SK-N-SH treated with all-trans-retinoic acid at 6 μM for 48 hours (cell line): ENCODE results near the gene JCAD.

ENCODE experiments used
- ATAC-seq: fragments of 200-7000 bp; cut with Tn5 transposase; 3 replicates; pipeline ENCODE4 v1.9.1; 2020; ENCODE audit warnings: mild to moderate bottlenecking, moderate library complexity
- ARNTL ChIP-seq: fragments of 450-650 bp; formaldehyde crosslinking; IDR thresholded peaks from 2 replicates; pipeline ENCODE4 v1.5.0; 2020; ENCODE audit warnings: low read depth, mild to moderate bottlenecking, moderate library complexity, borderline replicate concordance
- CSDC2 ChIP-seq: fragments of 250-450 bp; sonication (Bioruptor Pico); IDR thresholded peaks from 2 replicates; pipeline ENCODE4 v1.5.0; 2020; ENCODE audit warnings: mild to moderate bottlenecking, moderate library complexity
- ESRRG ChIP-seq: fragments of 250-450 bp; sonication (Bioruptor Pico); IDR thresholded peaks from 2 replicates; pipeline ENCODE4 v1.6.1; 2021; ENCODE audit warnings: mild to moderate bottlenecking
- GLIS3 ChIP-seq: fragments of 250-450 bp; sonication (Bioruptor Pico); IDR thresholded peaks from 2 replicates; pipeline ENCODE4 v1.5.0; 2020; ENCODE audit warnings: mild to moderate bottlenecking, moderate library complexity
- ISL1 ChIP-seq: fragments of 250-450 bp; sonication (Bioruptor Pico); IDR thresholded peaks from 2 replicates; pipeline ENCODE4 v2.1.2; 2022; ENCODE audit warnings: mild to moderate bottlenecking, moderate library complexity
- OSR1 ChIP-seq: fragments of 250-450 bp; sonication (Bioruptor Pico); IDR thresholded peaks from 2 replicates; pipeline ENCODE4 v1.8.0; 2022; ENCODE audit warnings: moderate library complexity, mild to moderate bottlenecking, inconsistent platforms
- PATZ1 ChIP-seq: fragments of 250-450 bp; sonication (Bioruptor Pico); IDR thresholded peaks from 2 replicates; pipeline ENCODE4 v1.8.0; 2020; ENCODE audit warnings: mild to moderate bottlenecking, moderate library complexity, borderline replicate concordance
- PPARA ChIP-seq: fragments of 250-450 bp; sonication (Bioruptor Pico); IDR thresholded peaks from 2 replicates; pipeline ENCODE4 v1.5.0; 2020; ENCODE audit warnings: mild to moderate bottlenecking, borderline replicate concordance
- RARB ChIP-seq: fragments of 250-450 bp; sonication (Bioruptor Pico); IDR thresholded peaks from 2 replicates; pipeline ENCODE4 v1.8.0; 2021; ENCODE audit warnings: mild to moderate bottlenecking, moderate library complexity
- TOX ChIP-seq: fragments of 250-450 bp; sonication (Bioruptor Pico); IDR thresholded peaks from 2 replicates; pipeline ENCODE4 v1.8.0; 2021; ENCODE audit warnings: mild to moderate bottlenecking, moderate library complexity, borderline replicate concordance
- TSHZ2 ChIP-seq: fragments of 250-450 bp; sonication (Bioruptor Pico); IDR thresholded peaks from 2 replicates; pipeline ENCODE4 v1.5.0; 2020; ENCODE audit warnings: mild to moderate bottlenecking, moderate library complexity
- ZFP3 ChIP-seq: fragments of 250-450 bp; sonication (Bioruptor Pico); IDR thresholded peaks from 2 replicates; pipeline ENCODE4 v1.5.0; 2020; ENCODE audit warnings: mild to moderate bottlenecking, moderate library complexity
- ZFP30 ChIP-seq: fragments of 450-650 bp; formaldehyde crosslinking; IDR thresholded peaks from 2 replicates; pipeline ENCODE4 v1.5.0; 2022; ENCODE audit warnings: mild to moderate bottlenecking, moderate library complexity
- ZNF565 ChIP-seq: fragments of 450-650 bp; formaldehyde crosslinking; conservative IDR thresholded peaks from 2 replicates; pipeline ENCODE4 v1.5.0; 2020; ENCODE audit warnings: low read depth, mild to moderate bottlenecking, moderate library complexity
- ZNF70 ChIP-seq: fragments of 450-650 bp; formaldehyde crosslinking; IDR thresholded peaks from 2 replicates; pipeline ENCODE4 v1.5.0; 2020; ENCODE audit warnings: mild to moderate bottlenecking, moderate library complexity
- ZNF8 ChIP-seq: fragments of 450-650 bp; formaldehyde crosslinking; IDR thresholded peaks from 2 replicates; pipeline ENCODE4 v1.5.0; 2020; ENCODE audit warnings: mild to moderate bottlenecking, moderate library complexity
- TF ChIP-seq, protein P1 (sequence below): fragments of 250-450 bp; sonication (Bioruptor Pico); IDR thresholded peaks from 2 replicates; pipeline ENCODE4 v1.5.1; 2020; ENCODE audit warnings: low read depth, mild to moderate bottlenecking, moderate library complexity
- TF ChIP-seq, protein P2 (sequence below): fragments of 250-450 bp; sonication (Bioruptor Pico); IDR thresholded peaks from 2 replicates; pipeline ENCODE4 v1.8.0; 2021; ENCODE audit warnings: low read depth, mild to moderate bottlenecking, moderate library complexity, borderline replicate concordance
- TF ChIP-seq, protein P3 (sequence below): fragments of 250-450 bp; sonication (Bioruptor Pico); IDR thresholded peaks from 2 replicates; pipeline ENCODE4 v1.5.1; 2021; ENCODE audit warnings: mild to moderate bottlenecking, moderate library complexity

The JCAD gene

DNA sequence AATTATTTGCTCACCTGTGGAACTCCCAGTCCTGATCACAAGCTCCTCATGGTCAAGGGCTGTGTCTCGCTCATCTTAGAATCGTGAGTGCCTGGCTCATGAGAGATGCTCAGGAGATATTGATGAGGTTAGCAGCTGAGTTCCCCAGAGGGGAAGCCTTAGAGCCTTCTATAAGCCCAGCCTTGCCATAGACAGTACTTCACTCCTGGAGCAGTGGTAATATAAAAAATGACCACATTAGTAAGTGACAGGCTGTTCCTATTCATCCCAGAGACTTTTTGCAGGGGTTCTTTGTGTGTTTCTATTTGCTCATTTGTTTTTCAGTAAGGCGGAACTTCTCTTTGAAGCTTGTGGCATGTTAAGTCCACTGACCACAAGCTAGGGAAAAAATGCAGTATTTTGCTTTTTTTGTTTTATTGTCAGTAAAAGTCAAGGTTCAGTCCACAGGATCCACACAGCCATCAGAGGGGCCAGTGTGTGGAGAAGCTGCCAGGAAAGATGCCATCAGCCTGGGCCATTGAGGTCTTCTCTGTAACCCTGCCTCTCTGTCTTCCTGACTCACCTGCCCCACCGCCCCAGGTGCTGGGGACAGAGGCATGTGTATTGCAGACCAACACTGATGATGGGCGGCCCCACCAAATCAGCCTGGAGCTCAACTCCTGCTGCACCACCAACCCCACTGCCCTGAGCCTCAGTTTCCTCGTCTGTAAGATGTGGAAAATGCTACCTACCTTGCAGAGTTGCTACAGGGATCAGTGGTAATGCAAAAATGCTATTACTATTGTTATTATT is 36.4 kb upstream of the JCAD start:
- no peak for TF ChIP-seq ESRRG (CRISPR knock-in tag)
- TF ChIP-seq ZFP30 (CRISPR knock-in tag) = no peak
- TF ChIP-seq ZFP3 (CRISPR knock-in tag) = no peak
- no peak for TF ChIP-seq PPARA (CRISPR knock-in tag)
- TF ChIP-seq, protein P1, sequence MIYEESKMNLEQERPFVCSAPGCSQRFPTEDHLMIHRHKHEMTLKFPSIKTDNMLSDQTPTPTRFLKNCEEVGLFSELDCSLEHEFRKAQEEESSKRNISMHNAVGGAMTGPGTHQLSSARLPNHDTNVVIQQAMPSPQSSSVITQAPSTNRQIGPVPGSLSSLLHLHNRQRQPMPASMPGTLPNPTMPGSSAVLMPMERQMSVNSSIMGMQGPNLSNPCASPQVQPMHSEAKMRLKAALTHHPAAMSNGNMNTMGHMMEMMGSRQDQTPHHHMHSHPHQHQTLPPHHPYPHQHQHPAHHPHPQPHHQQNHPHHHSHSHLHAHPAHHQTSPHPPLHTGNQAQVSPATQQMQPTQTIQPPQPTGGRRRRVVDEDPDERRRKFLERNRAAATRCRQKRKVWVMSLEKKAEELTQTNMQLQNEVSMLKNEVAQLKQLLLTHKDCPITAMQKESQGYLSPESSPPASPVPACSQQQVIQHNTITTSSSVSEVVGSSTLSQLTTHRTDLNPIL = no peak
- TF ChIP-seq CSDC2 (CRISPR knock-in tag) = no peak
- TF ChIP-seq ZNF8 (CRISPR knock-in tag) = no peak
- TF ChIP-seq ZNF70 (CRISPR knock-in tag) = no peak
- TF ChIP-seq TSHZ2 = no peak
- TF ChIP-seq, protein P2, sequence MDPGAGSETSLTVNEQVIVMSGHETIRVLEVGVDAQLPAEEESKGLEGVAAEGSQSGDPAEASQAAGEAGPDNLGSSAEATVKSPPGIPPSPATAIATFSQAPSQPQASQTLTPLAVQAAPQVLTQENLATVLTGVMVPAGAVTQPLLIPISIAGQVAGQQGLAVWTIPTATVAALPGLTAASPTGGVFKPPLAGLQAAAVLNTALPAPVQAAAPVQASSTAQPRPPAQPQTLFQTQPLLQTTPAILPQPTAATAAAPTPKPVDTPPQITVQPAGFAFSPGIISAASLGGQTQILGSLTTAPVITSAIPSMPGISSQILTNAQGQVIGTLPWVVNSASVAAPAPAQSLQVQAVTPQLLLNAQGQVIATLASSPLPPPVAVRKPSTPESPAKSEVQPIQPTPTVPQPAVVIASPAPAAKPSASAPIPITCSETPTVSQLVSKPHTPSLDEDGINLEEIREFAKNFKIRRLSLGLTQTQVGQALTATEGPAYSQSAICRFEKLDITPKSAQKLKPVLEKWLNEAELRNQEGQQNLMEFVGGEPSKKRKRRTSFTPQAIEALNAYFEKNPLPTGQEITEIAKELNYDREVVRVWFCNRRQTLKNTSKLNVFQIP (CRISPR knock-in tag) = no peak
- no peak for TF ChIP-seq ISL1 (CRISPR knock-in tag)
- no peak for TF ChIP-seq TOX (CRISPR knock-in tag)
- no peak for TF ChIP-seq ARNTL (CRISPR knock-in tag)
- ATAC-seq = no peak

- TF ChIP-seq ZFP30 (CRISPR knock-in tag) (no peak), ZNF70 (CRISPR knock-in tag) (no peak), PATZ1 (CRISPR knock-in tag) (no peak), TSHZ2 (no peak), ZFP3 (CRISPR knock-in tag) (no peak), TOX (CRISPR knock-in tag) (no peak), RARB (CRISPR knock-in tag) (no peak), ARNTL (CRISPR knock-in tag) (no peak), GLIS3 (CRISPR knock-in tag) (no peak), ZNF565 (CRISPR knock-in tag) (no peak), ZNF8 (CRISPR knock-in tag) (no peak), OSR1 (CRISPR knock-in tag) (no peak)
- TF ChIP-seq, protein P1 = no peak
- TF ChIP-seq, protein P3, sequence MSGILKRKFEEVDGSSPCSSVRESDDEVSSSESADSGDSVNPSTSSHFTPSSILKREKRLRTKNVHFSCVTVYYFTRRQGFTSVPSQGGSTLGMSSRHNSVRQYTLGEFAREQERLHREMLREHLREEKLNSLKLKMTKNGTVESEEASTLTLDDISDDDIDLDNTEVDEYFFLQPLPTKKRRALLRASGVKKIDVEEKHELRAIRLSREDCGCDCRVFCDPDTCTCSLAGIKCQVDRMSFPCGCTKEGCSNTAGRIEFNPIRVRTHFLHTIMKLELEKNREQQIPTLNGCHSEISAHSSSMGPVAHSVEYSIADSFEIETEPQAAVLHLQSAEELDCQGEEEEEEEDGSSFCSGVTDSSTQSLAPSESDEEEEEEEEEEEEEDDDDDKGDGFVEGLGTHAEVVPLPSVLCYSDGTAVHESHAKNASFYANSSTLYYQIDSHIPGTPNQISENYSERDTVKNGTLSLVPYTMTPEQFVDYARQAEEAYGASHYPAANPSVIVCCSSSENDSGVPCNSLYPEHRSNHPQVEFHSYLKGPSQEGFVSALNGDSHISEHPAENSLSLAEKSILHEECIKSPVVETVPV = no peak
- no peak for ATAC-seq
Observed at GRCh38 chr10:30094601-30095000, 35.2 kb upstream of the JCAD start.
